Stimulated activated CD4-positive, alpha-beta T cell treated with anti-CD3 and anti-CD28 coated beads, Interleukin-15, amount 100 ng/mL, for 48 hours (primary cell): Measurements from ENCODE around the gene ENTPD8.

ENCODE experiments used
- DNase-seq, 2 donors: peaks; one replicate each; pipeline ENCODE4 v3.0.0-alpha.2; 2020; ENCODE audit warnings: low read depth in 2 of 2

ENTPD8 gene

DNA sequence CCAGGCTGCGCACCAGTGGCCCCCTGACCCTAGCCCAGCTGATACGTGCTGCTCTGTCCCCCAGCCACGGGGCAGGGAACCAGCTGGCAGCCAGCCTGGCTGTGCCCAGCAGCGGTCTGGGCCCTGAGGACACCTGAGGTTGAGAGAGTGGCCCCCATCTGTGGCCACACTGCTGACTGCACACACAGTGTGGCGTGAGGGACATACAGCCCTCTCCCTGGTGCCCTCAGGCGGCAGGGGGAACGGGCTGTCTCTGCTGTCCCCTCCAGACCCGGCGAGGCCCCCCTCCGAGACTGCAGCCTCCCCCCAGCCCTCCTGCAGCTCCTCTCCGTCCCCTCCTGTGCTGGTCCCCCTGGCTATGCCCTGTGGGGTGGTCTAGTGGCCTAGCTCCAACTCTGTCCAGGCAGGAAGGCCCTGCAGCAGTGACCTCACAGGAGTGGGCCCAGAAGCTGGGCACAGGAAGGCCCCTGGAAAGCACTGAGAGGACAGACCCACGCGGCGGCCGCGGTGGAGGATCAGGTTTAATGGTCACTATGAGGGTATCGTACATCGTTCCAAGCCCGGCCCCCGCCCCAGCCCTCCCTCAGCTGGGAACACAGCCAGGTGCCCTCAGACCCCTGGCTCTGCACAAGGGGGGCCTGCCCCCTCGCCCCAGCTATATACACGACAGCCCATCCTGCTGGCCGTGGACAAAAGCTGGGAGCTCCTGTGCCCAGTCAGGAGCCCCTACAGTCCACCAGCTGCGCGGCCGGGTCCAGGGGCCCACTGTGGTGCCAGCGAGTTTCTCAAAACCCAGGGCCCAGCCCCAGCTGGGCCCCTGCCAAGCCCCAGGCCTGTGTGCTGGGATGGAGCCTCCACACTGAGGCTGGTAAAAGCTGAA is 6.8 kb upstream of the ENTPD8 start:
- no peak for DNase-seq

DNA sequence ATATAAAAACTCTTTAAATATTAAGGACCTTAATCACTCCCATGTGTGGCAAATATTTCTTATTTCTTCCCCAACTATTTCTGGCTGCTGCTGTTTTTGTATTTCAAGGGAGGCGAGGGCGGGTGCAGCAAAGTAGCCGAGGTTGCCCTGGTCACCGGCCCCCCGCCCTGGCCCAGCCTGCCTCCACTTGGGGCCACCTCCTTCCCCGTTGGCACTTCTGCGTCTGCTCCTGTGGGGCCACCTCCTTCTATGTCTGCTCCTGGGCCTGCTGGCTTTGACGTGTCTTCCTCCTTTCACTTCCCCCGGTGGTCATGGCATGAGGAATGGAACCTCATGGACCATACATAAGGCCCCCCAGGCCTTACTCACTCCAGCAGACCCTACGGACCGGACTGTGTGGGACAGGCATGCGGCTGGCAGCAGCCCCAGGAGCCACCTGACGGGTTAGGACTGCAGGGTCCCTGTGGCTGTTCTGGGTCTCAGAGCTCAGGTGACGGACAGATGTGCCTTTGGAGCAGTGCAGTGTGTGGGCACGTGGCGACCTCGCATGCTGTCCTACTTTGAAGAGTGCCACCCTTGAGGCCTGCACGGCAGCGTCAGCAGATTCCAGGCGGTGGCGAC is 5.8 kb upstream of the ENTPD8 start:
- no peak for DNase-seq

GRCh38 chr9:137445930-137446431 is 4.8 kb upstream of the ENTPD8 start:
- DNase-seq, result no peak

GRCh38 chr9:137445275-137445807 is 4.2 kb upstream of the ENTPD8 start:
- DNase-seq, result peak; percentile 69 to 86

DNA sequence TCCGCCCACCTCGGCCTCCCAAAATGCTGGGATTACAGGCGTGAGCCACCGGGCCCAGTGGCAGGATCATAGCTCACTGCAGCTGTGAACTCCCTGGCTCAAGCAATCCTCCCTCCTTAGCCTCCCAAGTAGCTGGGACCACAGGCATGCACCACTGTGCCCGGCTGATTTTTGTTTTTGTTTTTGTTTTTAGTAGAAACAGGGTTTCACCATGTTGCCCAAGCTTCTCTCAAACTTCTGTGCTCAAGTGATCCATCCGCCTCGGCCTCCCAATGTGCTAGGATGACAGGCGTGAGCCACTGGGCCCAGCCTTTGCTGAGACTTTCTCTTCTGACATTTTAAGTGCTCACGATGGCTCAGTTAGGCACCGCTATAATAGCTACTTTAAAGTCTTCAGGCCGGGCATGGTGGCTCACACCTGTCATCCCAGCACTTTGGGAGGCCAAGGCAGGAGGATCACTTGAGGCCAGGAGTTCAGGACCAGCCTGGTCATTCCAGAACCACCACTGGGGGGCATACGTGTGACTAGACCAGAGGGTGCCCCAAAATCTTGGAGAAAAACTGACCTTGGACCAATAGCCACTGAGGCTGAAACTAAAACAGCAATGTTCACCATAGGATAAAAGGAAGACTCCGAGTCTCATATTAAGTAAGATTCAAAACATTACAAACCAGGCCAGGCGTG is 3.1 kb upstream of the ENTPD8 start:
- no peak for DNase-seq

- no peak for DNase-seq
These were observed 771 bp upstream of the ENTPD8 start for GRCh38 chr9:137441935-137442321.

GRCh38 chr9:137439158-137439714 is 1.9 kb downstream of the ENTPD8 start:
- DNase-seq, result no peak

DNA sequence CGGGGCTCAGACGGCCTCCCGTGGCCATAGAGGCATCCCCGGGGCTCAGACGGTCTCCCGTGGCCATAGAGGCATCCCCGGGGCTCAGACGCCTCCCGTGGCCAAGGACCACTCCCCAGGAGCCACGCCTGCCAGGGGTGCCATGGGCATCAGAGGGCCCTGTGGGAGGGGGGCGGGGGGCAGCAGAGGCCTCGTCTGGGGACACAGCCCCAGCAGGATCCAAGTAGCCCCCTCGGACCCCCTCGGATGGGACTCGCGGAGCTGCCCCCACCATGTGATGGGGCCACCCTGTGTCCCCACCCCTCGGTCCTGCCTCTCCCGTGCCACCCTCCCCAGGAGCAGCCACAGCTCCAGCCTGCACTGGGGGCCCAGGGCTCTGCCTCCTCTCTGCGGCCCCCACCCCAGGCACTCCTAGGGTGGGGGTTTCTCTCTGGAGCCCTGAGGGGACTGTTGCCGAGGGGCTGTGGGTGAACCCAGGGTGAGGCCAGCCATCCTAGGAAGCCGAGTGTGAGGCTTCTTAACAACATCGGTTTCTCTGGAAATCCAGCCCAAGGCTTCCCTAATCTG is 2.5 kb downstream of the ENTPD8 start:
- no peak for DNase-seq

DNA sequence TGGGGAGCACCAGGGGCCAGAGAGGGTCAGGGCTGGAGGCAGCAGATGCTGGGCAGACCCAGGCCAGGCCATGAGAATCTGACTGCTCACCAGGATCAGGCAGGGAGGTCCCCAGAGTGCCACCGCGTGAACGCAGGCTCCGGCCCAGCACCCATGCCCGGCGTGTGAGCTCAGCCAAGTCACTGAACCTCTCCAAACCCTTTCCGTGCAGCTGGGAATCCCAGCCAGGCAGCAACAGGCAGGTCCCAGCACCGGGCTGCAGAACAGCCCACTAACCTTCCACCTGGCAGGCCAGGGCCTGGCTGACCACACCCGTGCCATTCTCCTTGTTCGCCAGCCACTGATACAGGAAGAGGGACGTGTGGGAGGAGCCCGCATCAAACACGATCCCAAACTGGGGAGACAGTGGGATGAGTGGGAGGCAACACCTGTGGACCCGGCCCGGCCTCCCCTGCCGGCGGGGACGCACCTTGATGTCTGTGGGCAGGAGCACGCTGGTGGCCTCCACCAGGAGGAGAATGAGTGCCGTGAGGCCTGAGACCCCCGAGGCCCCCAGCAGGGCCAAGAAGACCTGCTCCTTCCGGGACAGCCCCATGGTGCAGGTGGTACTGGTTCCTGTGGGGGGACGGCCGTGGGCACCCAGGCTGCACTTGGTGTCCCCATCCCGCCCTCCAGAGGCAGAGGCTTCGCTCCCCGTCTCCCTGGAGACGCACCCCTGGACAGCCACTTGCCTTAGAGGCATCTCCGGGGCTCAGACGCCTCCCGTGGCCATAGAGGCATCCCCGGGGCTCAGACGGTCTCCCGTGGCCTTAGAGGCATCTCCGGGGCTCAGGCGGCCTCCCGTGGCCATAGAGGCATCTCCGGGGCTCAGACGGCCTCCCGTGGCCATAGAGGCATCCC is 3.2 kb downstream of the ENTPD8 start:
- no peak for DNase-seq

DNA sequence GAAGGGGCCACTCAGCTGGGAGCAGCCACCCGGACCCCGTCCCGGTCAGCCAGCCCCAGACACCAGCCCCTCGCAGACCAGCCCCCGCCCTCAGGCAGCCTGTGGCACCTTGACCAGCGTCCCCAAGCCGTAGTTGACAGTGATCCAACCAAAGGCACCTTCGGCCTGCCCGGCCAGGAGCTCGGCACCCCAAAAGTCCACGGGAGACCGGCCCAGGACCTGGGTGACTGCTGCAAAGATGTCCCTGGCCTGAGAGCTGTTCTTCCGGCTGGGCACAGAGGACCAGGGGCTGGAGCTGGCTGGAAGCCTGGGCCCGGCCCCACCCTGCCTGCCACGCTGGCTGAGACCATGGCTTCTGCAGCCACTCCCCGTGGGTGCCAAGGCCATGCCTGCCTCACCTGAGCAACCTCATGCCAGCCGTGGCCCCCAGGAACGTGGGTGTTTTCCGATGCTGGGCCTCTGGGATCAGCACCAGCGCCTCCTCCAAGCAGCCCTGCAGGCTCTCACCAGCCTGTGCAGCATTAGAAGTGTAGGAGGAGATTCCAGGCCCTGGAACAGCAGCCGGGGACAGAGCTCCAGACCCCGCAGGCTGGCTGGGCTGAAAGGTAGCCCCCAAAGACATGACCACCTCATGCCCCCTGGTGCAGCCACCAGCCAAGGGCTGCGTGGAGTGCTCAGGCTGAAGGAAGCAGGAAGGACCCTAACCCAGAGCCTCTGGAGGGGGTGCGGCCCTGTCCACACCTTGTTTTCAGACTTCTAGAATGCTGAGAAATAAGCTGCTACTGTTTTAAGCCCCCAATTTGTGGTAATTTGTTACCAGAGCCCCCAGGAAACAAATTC is 4.2 kb downstream of the ENTPD8 start:
- DNase-seq, result no peak

GRCh38 chr9:137435980-137436760 is 5.0 kb downstream of the ENTPD8 start:
- DNase-seq, result no peak

DNA sequence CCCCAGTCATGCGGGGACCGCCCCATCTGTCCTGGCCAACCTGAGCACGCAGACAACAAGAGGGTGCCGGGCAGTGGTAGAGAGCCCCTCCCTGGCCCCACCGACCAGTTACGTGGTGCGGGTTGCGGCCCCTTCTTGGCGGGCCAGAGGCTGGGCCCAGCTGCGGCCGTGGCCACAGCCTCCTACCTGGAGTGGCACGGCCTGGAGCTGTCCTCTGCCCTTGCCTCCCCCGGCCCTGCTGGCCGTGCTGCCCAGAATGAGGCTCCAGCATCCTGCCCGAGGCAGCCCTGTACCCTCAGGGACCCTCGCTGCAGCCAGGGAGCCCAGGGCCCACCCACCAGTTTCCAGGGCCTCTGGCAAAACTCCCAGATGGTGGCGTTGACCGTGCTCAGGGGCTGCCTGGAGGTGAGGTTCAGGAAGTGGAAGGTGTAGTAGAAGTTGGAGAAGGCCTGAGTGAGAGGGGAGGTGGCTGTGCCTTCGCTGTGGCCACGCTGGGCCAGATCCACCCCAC is 5.7 kb downstream of the ENTPD8 start:
- no peak for DNase-seq

GRCh38 chr9:137434498-137435380 is 6.4 kb downstream of the ENTPD8 start:
- no peak for DNase-seq

- no peak for DNase-seq
These were observed 7.2 kb downstream of the ENTPD8 start for GRCh38 chr9:137433916-137434431.

GRCh38 chr9:137433349-137433915 is 7.7 kb downstream of the ENTPD8 start:
- no peak for DNase-seq

DNA sequence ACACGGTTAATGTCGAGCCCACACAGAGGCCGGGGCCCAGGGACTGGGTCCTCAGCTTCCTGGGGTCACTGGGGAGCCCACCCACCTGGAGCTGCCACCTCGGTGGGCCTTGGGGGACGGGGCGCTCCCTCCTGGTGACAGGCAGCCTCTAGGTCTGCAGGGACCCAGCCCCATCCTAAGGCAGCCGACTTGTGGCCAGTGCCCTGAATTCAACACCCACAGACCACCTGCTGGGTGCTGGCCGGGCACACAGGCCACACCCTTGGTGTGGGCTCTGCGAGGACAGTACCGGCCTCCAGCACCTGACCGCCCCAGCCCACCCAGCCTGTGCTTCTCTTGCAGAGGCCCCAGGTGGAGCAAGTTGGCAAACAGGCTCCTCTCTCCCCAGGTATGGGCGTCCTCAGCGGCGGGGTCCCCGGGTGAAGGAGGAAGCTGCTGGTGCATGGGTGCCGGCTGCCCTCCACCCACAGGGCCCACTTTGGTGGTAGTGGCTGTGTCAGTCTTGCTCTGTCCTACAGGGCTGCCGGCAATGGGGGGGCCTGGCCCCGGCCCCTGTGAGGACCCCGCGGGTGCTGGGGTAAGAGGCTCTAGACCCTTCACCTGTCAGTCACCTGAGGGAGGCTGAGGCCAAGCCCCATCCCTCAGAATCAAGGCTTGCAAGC is 8.3 kb downstream of the ENTPD8 start:
- no peak for DNase-seq
